H1 (cell line): Measurements from ENCODE around the gene SDSL. TPM values are rescaled to one million over a fixed set of nuclear protein-coding genes. Genes with fewer than 3 reads are reported as not detected.

ENCODE experiments used
- CTCF ChIP-seq, 3 experiments: IDR thresholded peaks; 1 replicate in 2 of 3; 2 replicates in 1 of 3; pipeline versions ENCODE4 v1.5.1 to v1.6.1; 2011; ENCODE audit warnings: low read length in 3 of 3, mild to moderate bottlenecking in 3 of 3, inconsistent platforms in 2 of 3, low read depth in 1 of 3, moderate library complexity in 1 of 3; ENCODE audit not compliant: insufficient read depth in 1 of 3; ENCODE audit errors: control extremely low read depth in 1 of 3
- EZH2 ChIP-seq: fragments of 200-600 bp; sonication (generic); IDR thresholded peaks from 2 replicates; pipeline ENCODE4 v1.7.1; 2012; ENCODE audit warnings: low read depth, mild to moderate bottlenecking, moderate library complexity, low read length, inconsistent platforms; ENCODE audit not compliant: severe bottlenecking
- PHF8 ChIP-seq: fragments of 200-600 bp; sonication (generic); conservative IDR thresholded peaks from 2 replicates; pipeline ENCODE4 v1.7.1; 2012; ENCODE audit warnings: low read depth, mild to moderate bottlenecking, inconsistent platforms, low read length, moderate library complexity
- polyA plus RNA-seq, 7 experiments: library from polyadenylated mRNA; depleted of rRNA in 3 of 7; stranded (reverse) in 5 of 7; unstranded in 2 of 7; fragments of >200 nt in 5 of 7; fragments of 200-250 nt in 2 of 7; gene quantifications; 1 replicate in 5 of 7; 2 replicates in 1 of 7; 4 replicates in 1 of 7; pipeline versions ENCODE4 v1.2.1 to v1.2.3, GENCODE V29; 2011 to 2013; ENCODE audit warnings: missing spikeins in 2 of 7, mixed read lengths in 2 of 7
- total RNA-seq: library from RNA; stranded (reverse); fragmentation: NEBNext Ultra II Directional; extraction: Animal tissue kit (Norgen Biotek cat#: 25700); gene quantifications from 2 replicates; pipeline ENCODE4 v1.2.1, GENCODE V29; 2021

SDSL gene
- total and polyA plus RNA-seq, 2 of the 8 experiments (the other 6 are each of a cell fraction or from before 2014, with no cell fraction given): 0.69 to 1.3 TPM

- TF ChIP-seq CTCF (IDR thresholded peaks at IDR 0.05; ENCODE audit: control extremely low read depth in 1 of 3, insufficient read depth in 1 of 3, low read depth in 1 of 3, low read length in 3 of 3) (no peak), EZH2 (no peak), PHF8 (no peak)
Observed at GRCh38 chr12:113440336-113440735, 18.2 kb downstream of the SDSL start (continued).
